C1 segment of cervical spinal cord (tissue), 14 donors: Measurements from ENCODE around the gene POU6F2.

Experiments
- DNase-seq, 14 donors: peaks; one replicate each; lab custom pipeline; 2025; lab: John Stamatoyannopoulos, UW

POU6F2 gene

DNA sequence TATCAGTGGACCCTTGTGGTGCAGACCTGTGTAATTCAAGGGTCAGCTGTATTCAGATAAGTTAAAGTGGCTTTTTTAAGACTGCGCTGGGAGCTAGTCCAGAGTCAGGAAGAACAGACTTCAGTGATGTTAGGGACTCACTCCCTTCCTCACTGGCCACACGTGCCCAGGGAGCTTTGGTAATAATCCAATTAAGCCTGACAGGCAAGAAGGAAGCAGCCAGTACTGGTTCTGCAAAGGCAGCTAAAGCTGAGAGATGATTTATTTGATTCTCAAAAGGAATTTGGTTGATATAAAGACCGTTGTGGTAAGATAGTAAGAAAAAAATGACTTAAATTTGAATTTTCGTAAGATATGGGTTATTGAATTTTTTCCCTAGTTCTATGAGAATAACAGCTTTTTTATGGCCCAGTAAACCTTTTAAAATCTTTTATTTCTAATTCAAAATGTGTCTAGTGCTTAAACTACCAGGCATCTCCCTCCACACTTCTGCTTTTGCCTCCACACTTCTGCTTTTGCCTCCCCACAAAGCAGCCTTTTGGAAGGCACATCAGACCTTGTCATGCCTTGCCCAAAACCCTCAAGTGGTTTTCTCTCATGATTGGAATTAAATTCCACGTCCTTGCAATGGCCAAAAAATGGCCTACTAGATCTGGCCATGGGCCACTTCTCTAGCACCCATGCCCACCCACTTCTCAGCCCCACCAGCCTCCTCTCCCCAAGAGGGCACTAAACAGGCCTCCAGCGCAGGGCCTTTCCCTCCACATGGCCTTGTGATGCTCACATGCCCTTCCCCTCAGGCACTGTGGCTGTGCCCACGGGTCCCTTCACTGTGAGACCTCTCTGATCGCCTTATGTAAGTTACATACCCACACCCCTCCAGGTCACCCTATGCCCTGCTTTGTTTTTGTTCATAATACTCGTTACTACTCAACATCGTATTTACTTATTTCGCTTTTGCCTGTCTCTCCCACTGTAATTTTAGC is 92.5 kb downstream of the POU6F2 start:
- DNase-seq, result no peak

DNA sequence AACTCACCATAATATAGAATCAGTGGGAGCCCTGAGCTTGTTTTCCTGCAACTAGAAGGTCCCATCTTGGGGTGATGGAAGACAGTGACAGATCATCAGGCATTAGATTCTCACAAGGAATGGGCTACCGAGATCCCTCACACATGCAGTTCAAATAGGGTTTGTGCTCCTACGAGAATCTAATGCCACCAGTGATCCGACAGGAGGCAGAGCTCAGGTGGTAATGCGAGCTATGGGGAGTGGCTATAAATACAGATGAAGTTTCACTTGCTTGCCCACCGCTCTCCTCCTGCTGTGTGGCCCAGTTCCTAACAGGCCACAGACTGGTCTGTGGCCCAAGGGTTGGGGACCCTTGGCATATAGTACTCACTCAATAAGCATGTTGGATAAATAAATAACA is 93.4 kb downstream of the POU6F2 start:
- no peak for DNase-seq

DNA sequence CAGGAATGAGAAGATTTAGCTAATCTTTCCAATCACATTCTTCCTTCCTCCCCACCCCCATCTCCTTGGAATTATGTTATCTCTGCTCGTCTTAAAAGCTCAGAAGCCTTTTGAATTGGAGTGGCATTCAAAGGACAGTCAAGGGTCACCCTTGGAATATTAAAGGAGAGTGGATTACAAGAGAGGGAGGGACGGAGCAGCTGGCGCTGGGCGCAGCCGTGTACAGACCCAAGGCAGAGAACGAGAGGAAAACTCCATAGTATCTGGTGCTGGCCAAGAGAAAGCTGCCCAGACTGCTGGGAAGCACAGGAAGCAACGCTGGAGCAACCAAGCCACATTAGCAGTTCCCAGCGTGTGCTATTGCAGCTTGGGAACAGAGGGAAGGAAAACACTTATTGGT is 95.7 kb downstream of the POU6F2 start:
- DNase-seq, result peak in 1 of 14 donors; percentile 3

DNA sequence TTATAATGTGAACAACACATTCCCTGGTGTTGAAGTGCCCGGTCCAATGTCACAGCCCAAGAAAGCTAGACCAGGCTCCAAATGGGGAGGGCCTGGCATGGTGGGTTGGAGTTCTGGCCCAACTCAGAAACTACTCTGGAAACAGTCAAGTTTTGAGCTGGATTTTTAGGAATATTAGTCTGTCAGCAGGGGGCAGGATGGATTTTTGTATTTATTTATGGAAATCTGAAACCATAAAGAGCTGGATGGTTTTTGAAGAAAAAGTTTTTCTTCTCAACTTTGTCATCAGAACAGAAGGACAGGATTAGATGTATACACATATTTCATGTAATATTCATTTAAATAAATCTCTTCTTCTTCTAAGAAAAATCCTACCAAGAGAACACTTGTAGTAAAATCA is 97.5 kb downstream of the POU6F2 start:
- DNase-seq, result no peak

DNA sequence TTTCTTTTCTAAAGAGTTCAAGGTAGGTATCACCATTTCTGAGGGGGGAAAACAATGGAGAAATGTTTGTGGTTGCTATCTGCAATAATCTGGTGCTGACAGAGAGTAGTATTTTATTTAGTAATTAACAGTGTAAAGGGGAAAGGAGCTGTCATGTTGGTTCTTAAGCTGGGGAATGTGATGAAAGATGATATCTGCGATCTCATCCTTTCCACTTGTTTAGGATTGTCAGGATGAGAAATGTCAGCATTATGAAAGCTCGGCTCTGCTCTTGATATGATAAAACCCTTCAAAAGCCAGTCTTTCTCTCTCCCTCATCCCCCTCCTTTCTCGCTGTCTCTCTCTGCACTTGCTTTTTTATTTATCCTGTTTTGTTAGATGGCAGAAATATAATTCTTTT is 106.1 kb downstream of the POU6F2 start:
- DNase-seq, result no peak

DNA sequence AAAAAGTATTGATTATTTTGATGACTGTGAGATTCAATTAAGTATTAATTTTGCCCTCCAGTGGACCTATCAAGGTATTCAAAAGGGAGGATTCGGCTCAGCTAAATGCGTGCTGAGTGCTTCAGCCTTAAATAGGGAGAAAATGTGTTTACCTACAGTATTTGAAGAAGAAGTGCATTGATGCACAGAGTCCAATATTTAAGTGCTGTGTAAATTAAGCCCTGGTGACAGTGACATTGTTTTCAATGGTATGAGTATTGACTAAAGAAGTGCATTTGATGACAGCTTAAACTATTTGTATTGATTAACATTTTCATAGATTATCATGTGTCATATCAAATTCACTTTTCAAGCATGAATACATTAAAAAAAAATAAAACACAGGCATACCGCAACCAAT is 106.6 kb downstream of the POU6F2 start:
- no peak for DNase-seq

DNA sequence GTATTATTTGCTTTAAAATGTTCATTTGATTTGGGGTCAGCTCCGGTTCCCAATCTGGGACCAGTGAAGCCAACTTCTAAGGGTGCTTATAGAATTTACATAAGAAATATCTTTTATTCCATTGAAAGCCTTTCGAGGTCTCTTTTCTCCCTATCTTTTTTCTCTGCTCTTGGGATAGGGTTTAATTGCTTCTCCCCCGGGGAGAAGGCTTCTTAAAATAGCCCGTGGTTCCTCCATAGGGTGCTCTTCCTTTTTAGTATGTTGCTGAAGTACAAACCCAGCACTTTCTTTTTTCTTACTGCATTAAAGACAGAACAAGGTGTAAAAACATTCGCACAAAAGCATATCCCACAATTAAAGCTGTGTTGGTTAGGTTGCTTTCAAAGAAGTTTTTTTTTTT is 107.5 kb downstream of the POU6F2 start:
- no peak for DNase-seq

DNA sequence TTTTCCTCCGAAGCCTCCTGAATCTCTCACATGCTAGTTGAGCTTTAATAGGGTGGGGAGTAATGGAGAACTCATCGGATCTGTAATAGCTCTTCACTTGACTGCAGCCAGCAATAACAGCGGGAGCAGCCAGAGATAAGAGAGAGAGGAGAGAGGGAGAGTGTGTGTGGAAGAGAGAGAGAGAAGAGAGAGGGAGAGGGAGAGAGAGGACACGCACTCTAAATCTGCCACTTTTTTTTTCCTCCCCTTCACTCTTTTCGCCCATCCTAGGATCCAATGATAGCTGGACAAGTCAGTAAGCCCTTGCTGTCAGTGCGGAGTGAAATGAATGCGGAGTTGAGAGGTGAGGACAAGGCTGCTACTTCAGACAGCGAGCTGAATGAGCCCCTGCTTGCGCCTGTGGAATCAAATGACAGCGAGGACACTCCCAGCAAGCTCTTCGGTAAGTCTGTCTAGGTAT is 107.9 kb downstream of the POU6F2 start:
- no peak for DNase-seq

DNA sequence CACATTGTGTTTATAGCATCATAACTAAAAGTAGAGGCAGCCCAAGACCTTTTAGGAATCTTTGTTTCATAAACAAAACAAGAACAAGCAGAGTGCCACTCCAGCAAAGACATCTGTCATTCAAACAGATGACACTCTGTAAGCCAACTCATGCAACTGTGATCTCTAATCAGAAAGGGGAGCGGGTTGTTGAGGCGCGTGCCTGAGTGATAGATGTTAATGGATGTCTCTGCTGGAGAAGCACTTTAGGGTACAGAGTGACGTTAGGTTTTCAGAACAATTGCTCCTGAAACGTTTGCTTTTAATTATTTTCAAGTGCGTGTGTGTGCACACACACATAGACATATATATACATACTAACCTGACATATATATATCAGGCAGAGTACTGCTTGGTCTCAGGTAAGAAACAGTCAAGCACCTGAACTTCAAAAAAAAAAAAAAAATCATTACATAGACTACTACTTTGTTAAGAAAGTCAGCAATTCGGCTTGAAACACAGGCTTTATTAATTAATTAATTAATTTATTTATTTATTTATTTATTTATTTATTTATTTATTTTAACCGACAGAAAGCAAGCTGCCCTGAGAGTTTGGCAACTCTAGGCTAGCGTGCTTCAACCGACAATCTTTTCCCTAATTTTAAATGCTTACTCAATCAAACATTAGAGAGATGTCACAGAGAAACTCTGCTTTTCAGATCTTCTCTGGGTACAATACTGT is 109.1 kb downstream of the POU6F2 start:
- no peak for DNase-seq

DNA sequence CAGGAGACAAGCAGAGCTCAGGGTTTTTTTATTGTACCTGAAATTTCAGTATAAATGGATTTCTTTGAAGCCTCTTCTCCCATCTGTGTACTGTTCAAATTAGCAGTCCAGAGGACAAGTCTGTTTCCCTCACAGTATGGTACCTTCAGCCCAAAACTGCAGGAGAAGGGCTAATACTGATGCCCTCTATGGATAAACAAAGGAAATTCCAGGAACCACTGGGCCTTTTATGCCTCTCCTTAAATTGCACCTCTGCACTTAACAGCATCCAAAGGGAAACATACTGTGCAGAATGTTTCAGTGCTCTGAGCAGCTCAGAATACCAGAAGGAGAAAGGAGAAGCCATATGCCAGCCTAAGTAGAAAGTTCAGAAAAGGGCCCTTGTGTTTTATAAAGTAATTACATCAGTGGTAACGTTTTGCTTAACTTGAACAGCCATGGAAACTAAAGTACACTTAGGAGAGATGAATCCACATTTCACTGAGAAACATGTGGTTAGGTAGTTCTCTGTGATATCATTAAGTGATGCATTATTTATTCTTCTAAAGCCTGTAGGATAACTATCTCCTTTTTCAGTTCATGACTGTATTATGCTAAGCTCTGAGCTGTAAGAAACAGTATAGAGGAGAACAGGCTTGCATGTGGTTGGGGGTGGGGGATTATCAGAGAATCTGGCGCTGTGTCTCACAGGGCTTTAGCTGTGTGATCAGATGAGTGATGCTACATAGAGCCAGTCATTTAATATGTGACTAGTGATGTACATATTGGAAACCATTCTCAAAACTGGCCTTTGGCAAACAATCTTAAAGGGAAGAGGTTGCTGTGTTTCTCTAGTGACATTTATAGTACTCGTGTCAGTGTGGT is 111.3 kb downstream of the POU6F2 start:
- no peak for DNase-seq

DNA sequence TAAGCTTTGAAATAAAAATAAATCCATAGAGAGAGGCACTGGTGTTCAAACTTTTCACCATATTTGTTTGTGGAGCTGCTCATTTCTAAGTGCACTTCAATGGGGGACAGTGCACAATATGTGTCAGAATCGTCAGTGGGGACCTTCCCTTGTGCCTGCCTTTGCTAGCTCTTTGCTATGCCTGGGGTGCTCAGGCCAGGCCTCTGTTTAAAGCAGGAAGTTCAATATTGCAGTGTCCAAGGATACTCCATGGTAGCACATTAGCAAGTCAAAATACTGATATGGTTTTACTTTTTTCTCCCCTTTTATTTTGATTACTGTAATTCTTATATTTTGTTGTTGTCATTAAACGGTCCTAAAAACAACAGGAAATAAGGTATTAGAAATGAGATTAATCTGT is 113.4 kb downstream of the POU6F2 start:
- no peak for DNase-seq

DNA sequence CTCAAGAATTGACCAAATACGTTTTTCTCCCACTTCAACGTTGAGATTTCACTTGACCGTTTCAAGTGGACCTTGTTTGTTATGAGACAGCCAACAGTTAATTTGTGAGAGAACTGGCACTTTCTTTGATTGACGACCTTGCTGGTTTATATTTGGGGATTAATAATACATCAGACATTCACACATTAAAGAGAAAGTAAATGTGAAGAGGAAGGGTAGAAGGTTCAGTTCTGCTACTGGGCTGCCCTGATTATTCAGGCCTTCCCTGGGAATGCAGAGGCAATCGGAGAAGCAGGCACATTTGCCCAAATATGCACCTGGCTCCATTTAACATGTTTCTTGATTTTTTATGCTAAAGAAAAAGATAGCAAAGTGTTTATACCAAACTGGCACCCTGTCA is 114.1 kb downstream of the POU6F2 start:
- DNase-seq, result no peak

DNA sequence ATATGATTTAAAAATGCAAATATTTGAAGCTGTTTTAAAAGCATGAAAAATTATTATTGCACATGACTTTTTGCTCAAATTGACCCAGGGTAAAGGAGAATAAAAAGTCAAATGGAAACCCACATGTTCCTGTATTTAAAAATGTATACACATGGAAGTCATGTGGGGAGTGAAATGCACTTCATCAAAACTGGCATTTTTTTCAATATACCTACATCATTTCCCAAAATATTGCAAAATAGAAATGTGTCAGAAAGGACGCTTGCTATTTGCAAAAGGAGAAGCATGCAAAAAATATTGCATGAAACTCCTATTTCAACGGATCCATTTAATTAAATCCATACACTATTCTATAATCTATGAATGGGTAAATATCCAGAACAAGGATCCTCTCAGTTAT is 117.0 kb downstream of the POU6F2 start:
- no peak for DNase-seq

DNA sequence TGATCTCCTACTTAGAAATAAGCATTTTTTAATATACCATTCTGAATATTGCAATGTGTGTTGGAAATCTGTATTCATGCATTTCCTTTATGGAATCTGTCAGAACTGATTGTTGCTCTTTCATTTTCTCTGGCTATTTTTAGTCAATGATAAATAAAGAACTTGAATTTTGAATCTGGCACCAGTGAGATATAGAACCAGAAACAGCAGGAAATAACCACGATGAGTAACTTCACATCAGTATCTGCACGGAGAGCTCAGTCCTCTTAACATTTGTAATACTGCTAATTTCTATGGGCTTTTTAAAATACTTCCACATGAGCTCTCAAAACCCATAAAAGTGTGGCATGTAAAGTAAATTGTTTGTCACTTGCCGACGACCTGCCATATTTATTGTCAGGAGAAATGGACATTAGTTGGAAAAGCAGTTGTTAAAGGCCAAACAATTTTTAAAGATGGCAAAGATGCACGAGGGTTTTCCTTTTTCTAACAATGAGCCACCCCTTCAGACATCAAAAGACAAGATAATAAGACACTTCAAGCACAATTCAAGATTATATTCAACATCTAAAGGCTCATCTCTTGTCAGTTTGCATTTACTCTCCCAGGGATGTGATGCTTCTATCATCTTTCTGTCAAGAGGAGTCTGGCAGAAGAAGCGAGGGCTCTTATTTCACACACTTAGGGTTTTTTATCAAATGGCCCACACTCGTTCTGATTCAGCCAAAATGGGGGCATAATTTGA is 118.3 kb downstream of the POU6F2 start:
- DNase-seq, result no peak

DNA sequence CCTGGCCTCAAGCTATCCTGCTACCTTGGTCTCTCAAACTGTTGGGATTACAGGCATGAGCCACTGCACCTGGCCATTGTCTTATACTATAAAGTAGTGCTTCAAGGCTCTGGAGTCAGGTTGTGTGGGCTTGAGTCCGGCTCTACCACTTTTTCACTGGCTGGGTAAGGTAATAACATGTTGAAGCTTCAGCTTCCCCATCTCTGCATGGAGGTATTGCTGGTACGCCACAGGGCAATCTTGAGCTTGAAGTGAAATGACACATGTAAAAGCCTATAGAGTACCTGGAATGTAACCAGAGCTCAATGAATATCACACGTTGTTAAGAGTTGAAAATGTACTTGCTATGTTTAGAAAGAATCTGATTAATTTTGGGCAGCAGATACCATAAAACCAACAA is 120.8 kb downstream of the POU6F2 start:
- DNase-seq, result no peak

DNA sequence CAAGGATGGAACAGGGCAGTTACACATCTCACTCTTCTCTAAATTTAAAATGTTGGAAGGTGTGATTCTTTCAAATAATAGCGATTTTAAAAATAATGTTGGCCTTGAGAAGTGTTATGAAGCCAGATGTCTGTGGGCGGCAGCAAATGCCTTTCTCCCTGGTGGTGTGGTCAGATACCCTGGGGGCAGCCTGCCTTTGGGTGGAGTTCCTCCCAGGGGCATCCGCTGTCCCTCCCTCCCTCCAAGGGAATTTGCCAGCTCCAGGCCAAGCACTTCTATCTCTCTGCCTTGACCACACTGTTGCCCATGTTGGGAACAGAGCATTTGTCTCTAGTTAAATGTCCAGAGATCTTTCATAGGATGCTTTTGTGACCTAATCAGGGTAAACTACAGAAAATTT is 121.4 kb downstream of the POU6F2 start:
- DNase-seq, result no peak

DNA sequence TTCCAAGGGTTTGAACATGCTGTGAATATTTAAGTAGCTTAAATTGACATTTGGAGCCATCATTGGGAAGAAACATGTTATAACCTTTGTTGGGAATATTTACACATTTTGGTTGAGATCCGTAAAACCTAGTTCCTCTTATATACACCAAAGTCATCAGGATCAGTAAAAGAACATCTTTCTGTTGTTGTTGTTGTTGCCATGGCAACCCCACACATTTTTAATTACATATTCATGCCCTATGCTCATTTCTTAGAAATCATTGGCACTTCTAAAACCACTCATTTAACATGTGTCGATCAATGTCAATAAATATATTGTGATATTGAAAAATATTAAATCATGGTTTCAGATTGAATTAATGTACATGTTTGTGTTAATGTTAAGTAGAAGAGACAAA is 122.6 kb downstream of the POU6F2 start:
- DNase-seq, result no peak

DNA sequence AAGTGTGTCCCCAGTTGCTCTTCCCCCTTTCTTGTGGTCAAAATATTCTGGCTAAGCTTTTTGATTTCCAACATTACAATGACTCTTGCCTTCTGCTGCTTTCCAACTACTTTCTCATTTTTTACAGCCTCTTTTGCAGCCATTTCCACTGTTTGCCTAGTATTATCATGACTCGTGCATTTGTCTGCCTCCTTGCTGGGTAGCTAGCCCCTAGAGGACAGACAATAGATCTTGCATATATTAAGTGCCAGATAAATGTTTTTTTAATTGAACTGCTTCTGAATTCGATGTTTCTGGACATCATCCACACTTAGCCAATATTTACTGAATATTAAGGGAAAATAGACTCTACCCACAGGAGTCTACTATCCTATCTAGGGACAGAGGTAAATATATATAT is 124.5 kb downstream of the POU6F2 start:
- no peak for DNase-seq

DNA sequence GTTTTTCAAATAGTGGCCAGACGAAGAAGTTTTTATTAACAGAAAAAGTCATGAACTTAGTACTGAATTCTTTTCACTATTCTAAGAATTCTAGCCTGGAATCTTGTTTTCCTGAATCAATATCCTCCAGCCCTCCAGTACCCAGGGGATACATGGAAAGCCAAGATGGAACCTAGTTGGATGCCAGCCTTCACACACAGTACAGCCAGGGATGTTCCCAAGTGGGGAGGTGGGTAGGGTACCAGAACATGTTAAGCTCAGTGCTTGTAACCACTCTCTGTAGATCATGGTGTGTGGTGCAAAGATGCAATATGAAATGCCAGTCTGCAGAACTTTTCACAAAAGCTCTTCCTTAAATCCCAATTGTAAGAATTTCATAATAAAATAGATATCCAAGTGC is 128.0 kb downstream of the POU6F2 start:
- DNase-seq, result no peak

DNA sequence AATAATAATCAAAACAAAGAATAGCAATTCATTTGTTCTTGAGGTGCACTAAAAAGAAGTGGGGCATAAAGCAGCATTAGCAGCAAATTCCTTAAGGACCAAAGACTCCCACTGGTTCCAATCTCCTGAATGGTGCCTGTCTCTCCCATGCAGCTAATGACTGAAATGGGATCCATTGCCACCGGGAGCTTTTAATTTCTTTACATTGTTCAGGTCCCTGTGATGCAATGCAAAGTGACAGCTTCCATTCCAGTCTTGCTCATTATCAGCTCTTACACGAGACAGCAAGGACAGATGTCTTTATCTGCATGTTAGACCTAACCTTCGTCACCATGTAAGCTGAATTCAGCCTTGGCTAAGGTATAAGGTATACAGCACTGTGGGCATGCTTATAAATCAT is 148.1 kb downstream of the POU6F2 start:
- DNase-seq, result no peak

DNA sequence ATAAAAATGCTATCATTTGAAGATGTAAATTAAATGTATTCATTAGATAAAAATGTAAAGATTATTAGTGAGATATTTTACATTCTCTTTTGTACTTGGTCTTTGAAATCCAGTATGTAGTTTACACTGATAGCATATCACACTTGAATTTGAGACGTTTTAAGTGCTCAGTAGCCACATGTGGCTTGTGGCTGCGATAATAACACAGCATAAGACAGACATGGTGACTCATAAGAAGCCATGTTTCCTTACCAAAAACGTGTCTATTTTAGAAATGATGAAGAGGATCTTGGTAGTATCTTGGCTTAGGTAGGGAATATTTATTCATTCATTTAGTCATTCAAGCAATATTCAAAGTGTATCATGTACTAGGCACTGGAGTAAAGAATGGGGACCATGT is 149.3 kb downstream of the POU6F2 start:
- no peak for DNase-seq
